MM.1S (cell line): ENCODE measurements around the gene SPTSSB.

Experiments used
- DNase-seq: peaks from one replicate; pipeline ENCODE4 v3.0.0-alpha.2; 2015
- H2AFZ ChIP-seq: fragments of 300-600 bp; sonication (generic); 2 replicates; pipeline ENCODE4 v1.6.0; 2016; ENCODE audit warnings: antibody characterized with exemption, low read length
- H3F3A ChIP-seq: fragments of 300-600 bp; sonication (generic); 2 replicates; pipeline ENCODE4 v1.6.1; 2016; ENCODE audit warnings: mild to moderate bottlenecking, antibody characterized with exemption, low read length, moderate library complexity, mixed read lengths; ENCODE audit not compliant: insufficient read depth
- H3K27ac ChIP-seq: fragments of 300-600 bp; sonication (generic); 2 replicates; pipeline ENCODE4 v1.5.1; 2016; ENCODE audit warnings: mild to moderate bottlenecking, low read length
- H3K27me3 ChIP-seq: fragments of 300-600 bp; sonication (generic); replicated peaks from 2 replicates; pipeline ENCODE4 v1.6.0; 2016; ENCODE audit warnings: low read length; ENCODE audit not compliant: insufficient read depth
- H3K36me3 ChIP-seq: fragments of 300-600 bp; sonication (generic); replicated peaks from 2 replicates; pipeline ENCODE4 v1.6.1; 2016; ENCODE audit warnings: mild to moderate bottlenecking, low read length, mixed read lengths; ENCODE audit not compliant: insufficient read depth
- H3K4me1 ChIP-seq: fragments of 300-600 bp; sonication (generic); 2 replicates; pipeline ENCODE4 v1.6.1; 2016; ENCODE audit warnings: low read length, mixed read lengths
- H3K4me2 ChIP-seq: fragments of 300-600 bp; sonication (generic); 2 replicates; pipeline ENCODE4 v1.6.0; 2016; ENCODE audit warnings: low read depth, low read length
- H3K4me3 ChIP-seq: fragments of 300-600 bp; sonication (generic); 2 replicates; pipeline ENCODE4 v1.5.1; 2016; ENCODE audit warnings: low read length, mixed read lengths
- H3K79me2 ChIP-seq: fragments of 300-600 bp; sonication (generic); 2 replicates; pipeline ENCODE4 v1.6.1; 2016; ENCODE audit warnings: mixed run types, low read length, mixed read lengths
- H3K9ac ChIP-seq: fragments of 300-600 bp; sonication (generic); 2 replicates; pipeline ENCODE4 v1.6.1; 2016; ENCODE audit warnings: low read length, mixed read lengths
- H3K9me2 ChIP-seq: fragments of 300-600 bp; sonication (generic); replicated peaks from 2 replicates; pipeline ENCODE4 v1.6.1; 2016; ENCODE audit warnings: mild to moderate bottlenecking, low read length, mixed read lengths; ENCODE audit not compliant: insufficient read depth
- H3K9me3 ChIP-seq: fragments of 300-600 bp; sonication (generic); replicated peaks from 2 replicates; pipeline ENCODE4 v1.6.1; 2016; ENCODE audit warnings: mild to moderate bottlenecking, low read length, mixed read lengths; ENCODE audit not compliant: insufficient read depth
- H4K20me1 ChIP-seq: fragments of 300-600 bp; sonication (generic); 2 replicates; pipeline ENCODE4 v1.6.1; 2016; ENCODE audit warnings: mild to moderate bottlenecking, low read length, moderate library complexity, mixed read lengths; ENCODE audit not compliant: insufficient read depth
- CTCF ChIP-seq: fragments of 300-600 bp; sonication (generic); IDR thresholded peaks from 2 replicates; pipeline ENCODE4 v1.5.1; 2016; ENCODE audit warnings: antibody characterized with exemption, low read length, mixed read lengths
- EZH2 ChIP-seq: fragments of 300-600 bp; sonication (generic); optimal IDR thresholded peaks from 2 replicates; pipeline ENCODE3; 2017; ENCODE audit warnings: low read depth, mild to moderate bottlenecking, antibody characterized with exemption, low read length, mixed read lengths
- EZH2phosphoT487 ChIP-seq: fragments of 300-600 bp; sonication (generic); IDR thresholded peaks from 2 replicates; pipeline ENCODE4 v1.6.1; 2018; ENCODE audit warnings: antibody characterized with exemption, low read length

Gene SPTSSB

GRCh38 chr3:161322781-161323568 is 48.3 kb downstream of the SPTSSB start:
- H3K36me3 ChIP-seq: no peaks in the 10 kb centered on the region
- no peak for DNase-seq
- no peak overlapping the region for H3K4me3 ChIP-seq
- H3K27ac ChIP-seq: no peak overlapping the region
- H3K9ac ChIP-seq: no peak overlapping the region
- H3K4me1 ChIP-seq: no peaks in the 10 kb centered on the region
- H3K9me3 ChIP-seq: no peaks in the 10 kb centered on the region
- no peaks in the 10 kb centered on the region for H3K9me2 ChIP-seq
- no peak overlapping the region for H3K4me2 ChIP-seq
- H3K79me2 ChIP-seq: no peaks in the 10 kb centered on the region
- no peak for TF ChIP-seq CTCF
- TF ChIP-seq EZH2phosphoT487: no peak
- no peak for TF ChIP-seq EZH2
- H2AFZ ChIP-seq: no peak overlapping the region
- no peaks in the 10 kb centered on the region for H4K20me1 ChIP-seq
- no peaks in the 10 kb centered on the region for H3K27me3 ChIP-seq
- H3F3A ChIP-seq: no peaks in the 10 kb centered on the region

- DNase-seq: no peak
- Histone ChIP-seq H2AFZ (no peak overlapping the region), H3K9me2 (no peaks in the 10 kb centered on the region), H3K4me2 (no peak overlapping the region), H3F3A (no peaks in the 10 kb centered on the region), H3K4me1 (no peaks in the 10 kb centered on the region), H3K9ac (no peak overlapping the region), H4K20me1 (no peaks in the 10 kb centered on the region), H3K36me3 (no peaks in the 10 kb centered on the region), H3K27me3 (no peaks in the 10 kb centered on the region), H3K9me3 (no peaks in the 10 kb centered on the region), H3K79me2 (no peaks in the 10 kb centered on the region), H3K4me3 (no peak overlapping the region), H3K27ac (no peak overlapping the region)
- TF ChIP-seq EZH2phosphoT487: no peak
- no peak for TF ChIP-seq EZH2
- no peak for TF ChIP-seq CTCF
Observed at GRCh38 chr3:161320837-161321236, 50.5 kb downstream of the SPTSSB start.

GRCh38 chr3:161319867-161320266 is 51.5 kb downstream of the SPTSSB start:
- H3K4me2 ChIP-seq: no peak overlapping the region
- H3K4me1 ChIP-seq: peaks cover 7% of the 10 kb centered on the region; the same call in 1 of the 2 replicates
- H3K36me3 ChIP-seq: no peaks in the 10 kb centered on the region
- no peak overlapping the region for H3K4me3 ChIP-seq
- no peaks in the 10 kb centered on the region for H3K27me3 ChIP-seq
- H3K9me2 ChIP-seq: no peaks in the 10 kb centered on the region
- no peaks in the 10 kb centered on the region for H3F3A ChIP-seq
- no peaks in the 10 kb centered on the region for H3K79me2 ChIP-seq
- DNase-seq: no peak
- no peak overlapping the region for H3K9ac ChIP-seq
- no peak overlapping the region for H3K27ac ChIP-seq
- TF ChIP-seq EZH2: no peak
- TF ChIP-seq CTCF: no peak
- TF ChIP-seq EZH2phosphoT487: no peak
- H3K9me3 ChIP-seq: no peaks in the 10 kb centered on the region
- H4K20me1 ChIP-seq: no peaks in the 10 kb centered on the region
- no peak overlapping the region for H2AFZ ChIP-seq
